AG04450 (cell line): ENCODE results near the gene FERD3L. TPM values are rescaled to one million over a fixed set of nuclear protein-coding genes. Genes with fewer than 3 reads are reported as not detected.

ENCODE experiments used
- CTCF ChIA-PET: fragments of 300-600, 350-600 bp; formaldehyde crosslinking; extraction: SDS; loops from one replicate; lab custom pipeline; 2022; ENCODE audit warnings: antibody characterized with exemption, inconsistent platforms; lab: Charles Lee
- POLR2A ChIA-PET: fragments of 350-600 bp; formaldehyde crosslinking; extraction: SDS; loops from one replicate; lab custom pipeline; 2021; ENCODE audit warnings: antibody characterized with exemption, inconsistent platforms; lab: Yijun Ruan, JAX
- DNase-seq: peaks from one replicate; pipeline ENCODE4 v3.0.0-alpha.2; 2011; ENCODE audit warnings: low read depth, low spot score
- H3K27ac ChIP-seq: one replicate; pipeline ENCODE4 v1.5.1; 2012; ENCODE audit warnings: low read depth, low read length, control low read depth
- H3K27me3 ChIP-seq: one replicate; pipeline ENCODE4 v1.6.0; 2012; ENCODE audit warnings: low read length; ENCODE audit not compliant: control insufficient read depth, insufficient read depth
- H3K4me3 ChIP-seq: 2 replicates; pipeline ENCODE4 v1.5.1; 2011; ENCODE audit warnings: mild to moderate bottlenecking, low read depth, low read length, control low read depth
- H3K9me3 ChIP-seq: 2 replicates; pipeline ENCODE4 v1.5.1; 2012; ENCODE audit warnings: low read length; ENCODE audit not compliant: control insufficient read depth, insufficient read depth
- CTCF ChIP-seq: IDR thresholded peaks from 2 replicates; pipeline ENCODE4 v1.5.1; 2011; ENCODE audit warnings: low read depth, low read length, control low read depth, inconsistent platforms
- polyA plus RNA-seq: library from polyadenylated mRNA; depleted of rRNA; stranded (reverse); fragments of >200 nt; gene quantifications from 2 replicates; pipeline ENCODE4 v1.2.3, GENCODE V29; 2011

FERD3L gene
- polyA plus RNA-seq, 1 experiment = not detected

- ChIA-PET POLR2A (no interaction called here), CTCF (interaction anchor here (0.5 to 9.9 kb wide), 8 partner anchors 14 to 528 kb away, joined by 3 to 146 read pairs (median 22); no protein-coding TSS in a partner anchor)
- DNase-seq = no peak
- peaks cover 4% of the 10 kb centered on the region; the same call in 1 of the 2 replicates for H3K9me3 ChIP-seq
- no peak overlapping the region for H3K4me3 ChIP-seq
- no peaks in the 10 kb centered on the region for H3K27me3 ChIP-seq
- TF ChIP-seq CTCF = no peak
- H3K27ac ChIP-seq = no peak overlapping the region
Measured at GRCh38 chr7:19119870-19120486, 25.2 kb downstream of the FERD3L start.

GRCh38 chr7:19119372-19119771, 25.8 kb downstream of the FERD3L start:
- no peak for TF ChIP-seq CTCF
- no peak overlapping the region for H3K27ac ChIP-seq
- POLR2A ChIA-PET = no interaction called here
- peaks cover 4% of the 10 kb centered on the region; the same call in 1 of the 2 replicates for H3K9me3 ChIP-seq
- CTCF ChIA-PET = interaction anchor here (0.5 to 9.9 kb wide), 6 partner anchors 258 to 528 kb away, joined by 3 to 146 read pairs (median 52); no protein-coding TSS in a partner anchor
- no peak overlapping the region for H3K4me3 ChIP-seq
- DNase-seq = no peak
- no peaks in the 10 kb centered on the region for H3K27me3 ChIP-seq

- CTCF ChIA-PET = interaction anchor here (1.6 to 9.9 kb wide), 5 partner anchors 318 to 527 kb away, joined by 3 to 146 read pairs (median 75); no protein-coding TSS in a partner anchor
Measured at GRCh38 chr7:19118636-19119371, 26.4 kb downstream of the FERD3L start.

GRCh38 chr7:19117870-19118608, 27.2 kb downstream of the FERD3L start:
- TF ChIP-seq CTCF = peak; percentile 44
- H3K27me3 ChIP-seq = no peaks in the 10 kb centered on the region
- peaks cover 4% of the 10 kb centered on the region; the same call in 1 of the 2 replicates for H3K9me3 ChIP-seq
- DNase-seq = no peak
- peak overlapping the region; percentile 94 for H3K4me3 ChIP-seq
- CTCF ChIA-PET = interaction anchor here (0.6 to 9.9 kb wide), 5 partner anchors 324 to 588 kb away, joined by 3 to 146 read pairs (median 75); no protein-coding TSS in a partner anchor
- POLR2A ChIA-PET = interaction anchor here (1.0 to 1.8 kb wide), 3 partner anchors 11 to 259 kb away, joined by 3 to 6 read pairs (median 4); no protein-coding TSS in a partner anchor
- peak overlapping the region; percentile 54 for H3K27ac ChIP-seq

More at GRCh38 chr7:19118636-19119371, 26.4 kb downstream of the FERD3L start:
- peaks cover 4% of the 10 kb centered on the region; the same call in 1 of the 2 replicates for H3K9me3 ChIP-seq
- DNase-seq = no peak
- POLR2A ChIA-PET = interaction anchor here (1.8 kb wide), 1 partner anchor 12 kb away, joined by 6 read pairs; no protein-coding TSS in a partner anchor
- peak overlapping the region; percentile 94 for H3K4me3 ChIP-seq
- H3K27me3 ChIP-seq = no peaks in the 10 kb centered on the region
- no peak for TF ChIP-seq CTCF
- H3K27ac ChIP-seq = peak overlapping the region; percentile 54
